H9 (cell line): ENCODE measurements around the gene APOA1. TPM values are rescaled to one million over a fixed set of nuclear protein-coding genes. Genes with fewer than 3 reads are reported as not detected.

Source experiments
- DNase-seq: peaks from one replicate; pipeline ENCODE4 v3.0.0-alpha.2; 2017
- H2AFZ ChIP-seq: one replicate; pipeline ENCODE4 v1.6.1; 2013; ENCODE audit warnings: mild to moderate bottlenecking, low read length, control low read depth, moderate library complexity
- H2AK5ac ChIP-seq: 2 replicates; pipeline ENCODE4 v1.6.1; 2013; ENCODE audit warnings: low read length, control low read depth, mixed read lengths; ENCODE audit not compliant: insufficient read length
- H2BK120ac ChIP-seq: one replicate; pipeline ENCODE4 v1.6.1; 2013; ENCODE audit warnings: low read depth, mild to moderate bottlenecking, low read length, control low read depth, inconsistent platforms; ENCODE audit not compliant: poor library complexity, severe bottlenecking
- H2BK12ac ChIP-seq: 2 replicates; pipeline ENCODE4 v1.6.1; 2013; ENCODE audit warnings: low read length, control low read depth, mixed read lengths, low read depth; ENCODE audit not compliant: insufficient read length
- H2BK15ac ChIP-seq: 2 replicates; pipeline ENCODE4 v1.6.1; 2013; ENCODE audit warnings: low read depth, low read length, control low read depth
- H2BK20ac ChIP-seq: one replicate; pipeline ENCODE4 v1.6.1; 2013; ENCODE audit warnings: low read depth, mild to moderate bottlenecking, low read length, control low read depth, inconsistent platforms; ENCODE audit not compliant: poor library complexity, severe bottlenecking
- H2BK5ac ChIP-seq: 2 replicates; pipeline ENCODE4 v1.6.1; 2013; ENCODE audit warnings: low read length, control low read depth, mixed read lengths; ENCODE audit not compliant: insufficient read length
- H3K14ac ChIP-seq: 2 replicates; pipeline ENCODE4 v1.6.1; 2013; ENCODE audit warnings: low read length, control low read depth; ENCODE audit not compliant: insufficient read depth
- H3K18ac ChIP-seq: 2 replicates; pipeline ENCODE4 v1.6.1; 2013; ENCODE audit warnings: low read depth, mild to moderate bottlenecking, mixed read lengths, low read length, control low read depth; ENCODE audit not compliant: insufficient read length
- H3K23ac ChIP-seq: 2 replicates; pipeline ENCODE4 v1.6.1; 2013; ENCODE audit warnings: low read length, control low read depth, mixed read lengths, low read depth; ENCODE audit not compliant: insufficient read length
- H3K23me2 ChIP-seq: 2 replicates; pipeline ENCODE4 v1.6.1; 2013; ENCODE audit warnings: low read depth, mild to moderate bottlenecking, mixed read lengths, low read length, control low read depth; ENCODE audit not compliant: insufficient read length, poor library complexity, severe bottlenecking
- H3K27ac ChIP-seq: 2 replicates; pipeline ENCODE4 v1.5.1; 2013; ENCODE audit warnings: low read length, control low read depth, mixed read lengths, low read depth; ENCODE audit not compliant: insufficient read length
- H3K27me3 ChIP-seq: 2 replicates; pipeline ENCODE4 v1.6.1; 2013; ENCODE audit warnings: low read length, control low read depth, inconsistent platforms; ENCODE audit not compliant: insufficient read depth
- H3K4ac ChIP-seq: 2 replicates; pipeline ENCODE4 v1.6.1; 2013; ENCODE audit warnings: low read depth, mild to moderate bottlenecking, control low read depth, inconsistent platforms, low read length, moderate library complexity
- H3K4me1 ChIP-seq: 2 replicates; pipeline ENCODE4 v1.6.1; 2013; ENCODE audit warnings: low read length, control low read depth, inconsistent platforms; ENCODE audit not compliant: insufficient read depth
- H3K4me2 ChIP-seq: 2 replicates; pipeline ENCODE4 v1.6.1; 2013; ENCODE audit warnings: low read length, control low read depth, mixed read lengths; ENCODE audit not compliant: insufficient read length, insufficient read depth
- H3K56ac ChIP-seq: 2 replicates; pipeline ENCODE4 v1.6.1; 2013; ENCODE audit warnings: low read depth, mild to moderate bottlenecking, mixed read lengths, low read length, control low read depth; ENCODE audit not compliant: insufficient read length
- H3K79me1 ChIP-seq: 2 replicates; pipeline ENCODE4 v1.6.1; 2013; ENCODE audit warnings: low read depth, mild to moderate bottlenecking, moderate library complexity, low read length, control low read depth, inconsistent platforms; ENCODE audit not compliant: insufficient read depth, poor library complexity, severe bottlenecking
- H3K79me2 ChIP-seq: 2 replicates; pipeline ENCODE4 v1.6.1; 2013; ENCODE audit warnings: low read length, control low read depth, inconsistent platforms; ENCODE audit not compliant: insufficient read depth
- H3K9ac ChIP-seq: 2 replicates; pipeline ENCODE4 v1.6.1; 2013; ENCODE audit warnings: low read length, control low read depth, mixed read lengths; ENCODE audit not compliant: insufficient read length; ENCODE audit errors: extremely low read depth
- H3K9me3 ChIP-seq: one replicate; pipeline ENCODE4 v1.6.1; 2013; ENCODE audit warnings: low read depth, low read length, inconsistent platforms; ENCODE audit not compliant: control insufficient read depth
- H3T11ph ChIP-seq: one replicate; pipeline ENCODE4 v1.6.1; 2013; ENCODE audit warnings: mild to moderate bottlenecking, low read length, control low read depth, inconsistent platforms
- H4K20me1 ChIP-seq: one replicate; pipeline ENCODE4 v1.6.1; 2013; ENCODE audit not compliant: control insufficient read depth, insufficient read length, insufficient read depth
- H4K5ac ChIP-seq: 2 replicates; pipeline ENCODE4 v1.6.1; 2013; ENCODE audit warnings: low read depth, mild to moderate bottlenecking, mixed read lengths, low read length, control low read depth; ENCODE audit not compliant: insufficient read length
- H4K8ac ChIP-seq: replicated peaks from 2 replicates; pipeline ENCODE4 v1.6.1; 2013; ENCODE audit warnings: low read length, control low read depth, mixed read lengths, low read depth; ENCODE audit not compliant: insufficient read length
- H4K91ac ChIP-seq: 2 replicates; pipeline ENCODE4 v1.6.1; 2013; ENCODE audit warnings: low read depth, mild to moderate bottlenecking, moderate library complexity, mixed read lengths, low read length, control low read depth; ENCODE audit not compliant: insufficient read length
- H3K27ac Mint-ChIP-seq, 3 experiments: 2 replicates in 2 of 3; 3 replicates in 1 of 3; pipeline ENCODE4 v1.8.0; 2020 to 2021; ENCODE audit warnings: mixed read lengths in 3 of 3, mild to moderate bottlenecking in 1 of 3, moderate library complexity in 1 of 3
- H3K27me3 Mint-ChIP-seq: 2 replicates; pipeline ENCODE4 v1.8.0; 2021; ENCODE audit warnings: low read depth, mild to moderate bottlenecking, moderate library complexity, mixed read lengths
- H3K36me3 Mint-ChIP-seq, 3 experiments: 2 replicates in 2 of 3; 3 replicates in 1 of 3; pipeline ENCODE4 v1.8.0; 2020 to 2021; ENCODE audit warnings: low read depth in 3 of 3, mixed read lengths in 3 of 3; ENCODE audit not compliant: insufficient read depth in 1 of 3
- H3K4me1 Mint-ChIP-seq, 2 experiments: 2 replicates each; pipeline ENCODE4 v1.8.0; 2020; ENCODE audit warnings: mixed read lengths in 2 of 2
- H3K4me3 Mint-ChIP-seq, 2 experiments: 2 replicates in 1 of 2; 3 replicates in 1 of 2; pipeline ENCODE4 v1.8.0; 2020 to 2021; ENCODE audit warnings: mild to moderate bottlenecking in 2 of 2, mixed read lengths in 2 of 2, moderate library complexity in 1 of 2
- H3K9me3 Mint-ChIP-seq, 2 experiments: 2 replicates in 1 of 2; 3 replicates in 1 of 2; pipeline ENCODE4 v1.8.0; 2020; ENCODE audit warnings: mild to moderate bottlenecking in 2 of 2, mixed read lengths in 2 of 2, moderate library complexity in 1 of 2
- WGBS: extraction: QIAGEN DNeasy Blood & Tissue Kit; methylation state at CpG from one replicate; pipeline ENCODE4 v1.1.7; 2013; ENCODE audit warnings: missing lambda C conversion rate, low lambda C conversion rate, mixed read lengths; ENCODE audit not compliant: insufficient read length; ENCODE audit errors: extremely low coverage; 5-methylcytosine and 5-hydroxymethylcytosine counted together
- total RNA-seq: library from RNA; stranded (reverse); gene quantifications from 2 replicates; pipeline ENCODE4 v1.2.1, GENCODE V29; 2021
- TF ChIP-seq, protein P1 (sequence below): fragments of 200-600 bp; sonication (generic); conservative IDR thresholded peaks from 3 replicates; pipeline ENCODE4 v1.8.0; 2021; ENCODE audit warnings: antibody characterized with exemption, mild to moderate bottlenecking

The APOA1 gene
- total RNA-seq, 1 experiment from 2014 or later, result 0.68 TPM

GRCh38 chr11:116857316-116857715 is 19.9 kb upstream of the APOA1 start:
- no peak overlapping the region for H3K56ac ChIP-seq
- no peak overlapping the region for H3K9ac ChIP-seq
- H4K8ac ChIP-seq, result no peak overlapping the region
- H3K27ac Mint-ChIP-seq, result no peak overlapping the region
- no peak overlapping the region for H2AFZ ChIP-seq
- H4K5ac ChIP-seq, result no peak overlapping the region
- H3K4me1 ChIP-seq, result no peaks in the 10 kb centered on the region
- H4K20me1 ChIP-seq, result no peaks in the 10 kb centered on the region
- no peak overlapping the region for H3K18ac ChIP-seq
- H3K79me1 ChIP-seq, result no peaks in the 10 kb centered on the region
- H4K91ac ChIP-seq, result no peak overlapping the region
- no peak overlapping the region for H3K4ac ChIP-seq
- no peaks in the 10 kb centered on the region for H3K23me2 ChIP-seq
- no peaks in the 10 kb centered on the region for H3K9me3 Mint-ChIP-seq
- no peak overlapping the region for H3K27ac ChIP-seq
- H2BK20ac ChIP-seq, result no peak overlapping the region
- no peaks in the 10 kb centered on the region for H3K4me1 Mint-ChIP-seq
- H3K79me2 ChIP-seq, result no peaks in the 10 kb centered on the region
- H3K9me3 ChIP-seq, result no peaks in the 10 kb centered on the region
- H3K36me3 Mint-ChIP-seq, result peaks cover 23 to 66% (median 65%) of the 10 kb centered on the region in 3 experiments
- no peak for DNase-seq
- H3K4me2 ChIP-seq, result no peak overlapping the region
- TF ChIP-seq, protein P1, sequence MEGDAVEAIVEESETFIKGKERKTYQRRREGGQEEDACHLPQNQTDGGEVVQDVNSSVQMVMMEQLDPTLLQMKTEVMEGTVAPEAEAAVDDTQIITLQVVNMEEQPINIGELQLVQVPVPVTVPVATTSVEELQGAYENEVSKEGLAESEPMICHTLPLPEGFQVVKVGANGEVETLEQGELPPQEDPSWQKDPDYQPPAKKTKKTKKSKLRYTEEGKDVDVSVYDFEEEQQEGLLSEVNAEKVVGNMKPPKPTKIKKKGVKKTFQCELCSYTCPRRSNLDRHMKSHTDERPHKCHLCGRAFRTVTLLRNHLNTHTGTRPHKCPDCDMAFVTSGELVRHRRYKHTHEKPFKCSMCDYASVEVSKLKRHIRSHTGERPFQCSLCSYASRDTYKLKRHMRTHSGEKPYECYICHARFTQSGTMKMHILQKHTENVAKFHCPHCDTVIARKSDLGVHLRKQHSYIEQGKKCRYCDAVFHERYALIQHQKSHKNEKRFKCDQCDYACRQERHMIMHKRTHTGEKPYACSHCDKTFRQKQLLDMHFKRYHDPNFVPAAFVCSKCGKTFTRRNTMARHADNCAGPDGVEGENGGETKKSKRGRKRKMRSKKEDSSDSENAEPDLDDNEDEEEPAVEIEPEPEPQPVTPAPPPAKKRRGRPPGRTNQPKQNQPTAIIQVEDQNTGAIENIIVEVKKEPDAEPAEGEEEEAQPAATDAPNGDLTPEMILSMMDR, result no peak
- no peak overlapping the region for H3K23ac ChIP-seq
- H2BK15ac ChIP-seq, result no peak overlapping the region
- no peak overlapping the region for H3T11ph ChIP-seq
- WGBS, result no CpG with 5 or more reads among the region's 2 CpGs
- H2BK5ac ChIP-seq, result no peak overlapping the region
- no peak overlapping the region for H2BK120ac ChIP-seq
- H2AK5ac ChIP-seq, result no peak overlapping the region
- no peaks in the 10 kb centered on the region for H3K27me3 Mint-ChIP-seq
- no peaks in the 10 kb centered on the region for H3K27me3 ChIP-seq
- H3K14ac ChIP-seq, result no peak overlapping the region
- H2BK12ac ChIP-seq, result no peak overlapping the region
- H3K4me3 Mint-ChIP-seq, result no peak overlapping the region
